GM12878 (cell line): ENCODE data around the gene SIGLEC10. TPM values are rescaled to one million over a fixed set of nuclear protein-coding genes. Genes with fewer than 3 reads are reported as not detected.
A peak's percentile ranks its signal among the peaks of the same experiment; 100 is the strongest.

Source experiments
- ATF3 ChIP-seq: IDR thresholded peaks from 2 replicates; pipeline ENCODE4 v1.6.1; 2011; ENCODE audit warnings: low read depth, mild to moderate bottlenecking, low read length, moderate library complexity, borderline replicate concordance; ENCODE audit errors: extremely low read depth
- BHLHE40 ChIP-seq, 2 experiments: fragments of 450-650 bp in 1 of 2; IDR thresholded peaks; 2 replicates each; pipeline ENCODE4 v1.6.1; 2011 to 2017; ENCODE audit warnings: low read depth in 2 of 2, borderline replicate concordance in 1 of 2, improper control_type of control experiment in 1 of 2, low read length in 1 of 2, mild to moderate bottlenecking in 1 of 2
- CHD4 ChIP-seq: fragments of 200-600 bp; sonication (generic); IDR thresholded peaks from 2 replicates; pipeline ENCODE4 v1.6.1; 2016; ENCODE audit warnings: mild to moderate bottlenecking
- E2F8 ChIP-seq: fragments of 450-650 bp; IDR thresholded peaks from 2 replicates; pipeline ENCODE4 v1.6.1; 2018; ENCODE audit warnings: mild to moderate bottlenecking, low read depth, moderate library complexity; ENCODE audit not compliant: partially characterized antibody
- EED ChIP-seq: sonication (generic); IDR thresholded peaks from 2 replicates; pipeline ENCODE4 v1.6.1; 2016; ENCODE audit warnings: antibody characterized with exemption, low read depth
- GATAD2B ChIP-seq: fragments of 450-650 bp; conservative IDR thresholded peaks from 2 replicates; pipeline ENCODE4 v1.6.1; 2017; ENCODE audit warnings: low read depth, mild to moderate bottlenecking, moderate library complexity
- HCFC1 ChIP-seq: fragments of 150-350 bp; IDR thresholded peaks from 2 replicates; pipeline ENCODE4 v1.6.1; 2014; ENCODE audit warnings: low read length
- HDGF ChIP-seq: fragments of 450-650 bp; IDR thresholded peaks from 2 replicates; pipeline ENCODE4 v1.6.1; 2016; ENCODE audit warnings: antibody characterized with exemption
- IKZF1 ChIP-seq: fragments of 450-650 bp; conservative IDR thresholded peaks from 2 replicates; pipeline ENCODE4 v1.6.1; 2017; ENCODE audit warnings: antibody characterized with exemption, mild to moderate bottlenecking
- IKZF2 ChIP-seq, 2 experiments: fragments of 450-650 bp; IDR thresholded peaks; 2 replicates each; pipeline ENCODE4 v1.6.1; 2017; ENCODE audit warnings: mild to moderate bottlenecking in 2 of 2, moderate library complexity in 2 of 2
- IRF5 ChIP-seq: fragments of 450-650 bp; IDR thresholded peaks from 2 replicates; pipeline ENCODE4 v1.6.1; 2017; ENCODE audit warnings: borderline replicate concordance
- KDM1A ChIP-seq: fragments of 200-600 bp; sonication (generic); IDR thresholded peaks from 2 replicates; pipeline ENCODE4 v1.6.1; 2016; ENCODE audit warnings: borderline replicate concordance
- MEF2B ChIP-seq: fragments of 450-650 bp; IDR thresholded peaks from 2 replicates; pipeline ENCODE4 v1.6.1; 2018; ENCODE audit warnings: mild to moderate bottlenecking, moderate library complexity; ENCODE audit not compliant: partially characterized antibody, poor library complexity, severe bottlenecking
- MLLT1 ChIP-seq: fragments of 450-650 bp; IDR thresholded peaks from 2 replicates; pipeline ENCODE4 v1.6.1; 2016; ENCODE audit warnings: mild to moderate bottlenecking
- NR2C1 ChIP-seq: fragments of 450-650 bp; IDR thresholded peaks from 2 replicates; pipeline ENCODE4 v1.6.1; 2017; ENCODE audit warnings: antibody characterized with exemption, mild to moderate bottlenecking, moderate library complexity
- PAX5 ChIP-seq: IDR thresholded peaks from 2 replicates; pipeline ENCODE4 v1.6.1; 2011; ENCODE audit warnings: low read depth, low read length, borderline replicate concordance
- RBBP5 ChIP-seq: fragments of 200-600 bp; sonication (generic); conservative IDR thresholded peaks from 2 replicates; pipeline ENCODE4 v1.6.1; 2016
- TCF7 ChIP-seq: IDR thresholded peaks from 2 replicates; pipeline ENCODE4 v1.6.1; 2014; ENCODE audit warnings: antibody characterized with exemption, borderline replicate concordance
- ZNF217 ChIP-seq: fragments of 450-650 bp; IDR thresholded peaks from 2 replicates; pipeline ENCODE4 v1.6.1; 2017; ENCODE audit warnings: antibody characterized with exemption, mild to moderate bottlenecking
- ZNF592 ChIP-seq: fragments of 450-650 bp; IDR thresholded peaks from 2 replicates; pipeline ENCODE4 v1.6.1; 2017; ENCODE audit warnings: mild to moderate bottlenecking, moderate library complexity
- polyA plus RNA-seq, 11 experiments: library from polyadenylated mRNA; depleted of rRNA in 4 of 11; unstranded in 6 of 11; stranded (reverse) in 5 of 11; fragments of >200 nt; fragmentation: Nextera tagmentation in 4 of 11; fragmentation: Illumina TruSeq in 1 of 11; extraction: Ambion mirVana in 4 of 11; extraction: Trizol in 1 of 11; gene quantifications; 1 replicate in 1 of 11; 2 replicates in 10 of 11; pipeline versions ENCODE4 v1.2.1 to v1.2.3, GENCODE V29; 2011 to 2016; ENCODE audit warnings: inconsistent platforms in 2 of 11, missing spikeins in 2 of 11, low read depth in 1 of 11
- total RNA-seq, 4 experiments: library from RNA; depleted of rRNA in 3 of 4; stranded (reverse); fragments of >200 nt in 3 of 4; fragmentation: Illumina TruSeq in 1 of 4; extraction: Trizol in 1 of 4; gene quantifications; 2 replicates each; pipeline versions ENCODE4 v1.2.1 to v1.2.3, GENCODE V29; 2013 to 2021

Gene SIGLEC10
- total and polyA plus RNA-seq, 10 of the 15 experiments (the other 5 are each of a cell fraction or from before 2014, with no cell fraction given), result 2.3 to 16.8 (median 7.8) TPM

- TF ChIP-seq GATAD2B (peak; percentile 47; the same call in 1 of the 2 replicates), IKZF2 (IDR thresholded peaks at IDR 0.05) (peak; percentile 81 to 84), ZNF217 (no peak), HCFC1 (no peak), PAX5 (no peak), MLLT1 (peak; percentile 27; the same call in 1 of the 2 replicates), E2F8 (peak; percentile 32), MEF2B (peak; percentile 72), BHLHE40 (IDR thresholded peaks at IDR 0.05; ENCODE audit: borderline replicate concordance in 1 of 2, low read depth in 2 of 2, low read length in 1 of 2) (peak; percentile 45 to 47; a peak in 3 of 4 replicates), TCF7 (no peak), ZNF592 (no peak), EED (peak; percentile 89), NR2C1 (no peak), IRF5 (no peak), KDM1A (no peak), RBBP5 (no peak), HDGF (0 out of 2 replicates have a peak, but pooled peaks have one; percentile 36), ATF3 (no peak), IKZF1 (peak; percentile 86), CHD4 (no peak)
These were observed 44.6 kb downstream of the SIGLEC10 start, which contains the start of gene NKG7 (continued) for GRCh38 chr19:51372649-51373504.
